Memory B cell (primary cell): ENCODE results near the gene GPC2.
A peak's percentile ranks its signal among the peaks of the same experiment; 100 is the strongest.
"Not testable (repeated sequence)": the region's sequence is repeated elsewhere in the genome, so short reads cannot be mapped to it uniquely, and the experiment has no call there.

Source experiments
- ATAC-seq: fragments of 150-1000 bp; cut with Tn5 transposase; 2 replicates; pipeline ENCODE4 v1.10.0; 2021; ENCODE audit warnings: low read depth, mild to moderate bottlenecking, moderate library complexity
- DNase-seq, 2 donors: peaks; one replicate each; pipeline ENCODE4 v3.0.0; 2022; ENCODE audit warnings: low spot score in 2 of 2
- H3K27ac Mint-ChIP-seq: one replicate; pipeline ENCODE4 v1.8.0; 2022; ENCODE audit warnings: mild to moderate bottlenecking, moderate library complexity, mixed read lengths
- H3K27me3 Mint-ChIP-seq: one replicate; pipeline ENCODE4 v1.8.0; 2022; ENCODE audit warnings: mixed read lengths
- H3K36me3 Mint-ChIP-seq: one replicate; pipeline ENCODE4 v1.8.0; 2022; ENCODE audit warnings: mild to moderate bottlenecking, mixed read lengths
- H3K4me1 Mint-ChIP-seq: one replicate; pipeline ENCODE4 v1.8.0; 2022; ENCODE audit warnings: mixed read lengths
- H3K4me3 Mint-ChIP-seq: one replicate; pipeline ENCODE4 v1.8.0; 2022; ENCODE audit warnings: mild to moderate bottlenecking, moderate library complexity, mixed read lengths
- H3K9me3 Mint-ChIP-seq: one replicate; pipeline ENCODE4 v1.8.0; 2022; ENCODE audit warnings: mixed read lengths

The GPC2 gene

GRCh38 chr7:100155553-100156317 is 21.4 kb downstream of the GPC2 start:
- H3K27me3 Mint-ChIP-seq, result no peaks in the 10 kb centered on the region
- no peaks in the 10 kb centered on the region for H3K9me3 Mint-ChIP-seq
- ATAC-seq (no peak), DNase-seq (no peak)
- H3K4me1 Mint-ChIP-seq, result peaks cover 25% of the 10 kb centered on the region
- H3K36me3 Mint-ChIP-seq, result peaks cover 15% of the 10 kb centered on the region
- no peak overlapping the region for H3K4me3 Mint-ChIP-seq
- no peak overlapping the region for H3K27ac Mint-ChIP-seq

- H3K27ac Mint-ChIP-seq, result no peak overlapping the region
- ATAC-seq (no peak), DNase-seq (no peak)
- H3K4me1 Mint-ChIP-seq, result peaks cover 33% of the 10 kb centered on the region
- no peaks in the 10 kb centered on the region for H3K9me3 Mint-ChIP-seq
- no peaks in the 10 kb centered on the region for H3K27me3 Mint-ChIP-seq
- peaks cover 20% of the 10 kb centered on the region for H3K36me3 Mint-ChIP-seq
- H3K4me3 Mint-ChIP-seq, result no peak overlapping the region
Observed at GRCh38 chr7:100154651-100155491, 22.3 kb downstream of the GPC2 start.

GRCh38 chr7:100153708-100154535 is 23.3 kb downstream of the GPC2 start:
- H3K4me1 Mint-ChIP-seq, result peaks cover 33% of the 10 kb centered on the region
- no peak overlapping the region for H3K4me3 Mint-ChIP-seq

GRCh38 chr7:100152937-100153666 is 24.1 kb downstream of the GPC2 start:
- Mint-ChIP-seq H3K27ac (peak overlapping the region; percentile 62), H3K4me1 (peaks cover 40% of the 10 kb centered on the region), H3K36me3 (peaks cover 20% of the 10 kb centered on the region), H3K27me3 (no peaks in the 10 kb centered on the region), H3K4me3 (no peak overlapping the region), H3K9me3 (no peaks in the 10 kb centered on the region)
- DNase-seq (no peak), ATAC-seq (no peak)

More at GRCh38 chr7:100153708-100154535, 23.3 kb downstream of the GPC2 start:
- Mint-ChIP-seq H3K27ac (no peak overlapping the region), H3K27me3 (no peaks in the 10 kb centered on the region), H3K9me3 (no peaks in the 10 kb centered on the region), H3K36me3 (peaks cover 20% of the 10 kb centered on the region)
- no peak for ATAC-seq
- no peak for DNase-seq

GRCh38 chr7:100152404-100152803 is 24.8 kb downstream of the GPC2 start:
- peaks cover 20% of the 10 kb centered on the region for H3K36me3 Mint-ChIP-seq
- H3K9me3 Mint-ChIP-seq, result no peaks in the 10 kb centered on the region
- ATAC-seq, result no peak
- DNase-seq, result no peak
- H3K4me1 Mint-ChIP-seq, result peaks cover 36% of the 10 kb centered on the region
- H3K27me3 Mint-ChIP-seq, result no peaks in the 10 kb centered on the region
- H3K27ac Mint-ChIP-seq, result peak overlapping the region; percentile 62
- H3K4me3 Mint-ChIP-seq, result peak overlapping the region; percentile 45

- Mint-ChIP-seq H3K9me3 (no peaks in the 10 kb centered on the region), H3K27me3 (no peaks in the 10 kb centered on the region), H3K4me3 (peak within 1 kb of the TSS; percentile 98), H3K27ac (peak within 1 kb of the TSS; percentile 95), H3K36me3 (peaks cover 10% of the 10 kb centered on the region), H3K4me1 (peaks cover 24% of the 10 kb centered on the region)
- DNase-seq (peak; percentile 87 to 96), ATAC-seq (peak; percentile 92)
Observed at GRCh38 chr7:100148559-100149328, 28.4 kb downstream of the GPC2 start, which contains the start of gene LAMTOR4. Gene LAMTOR4, plus strand, starts transcription at chr7:100148918. Its CDS starts 55 bp downstream, at chr7:100148973.

GRCh38 chr7:100148225-100148558 is 29.0 kb downstream of the GPC2 start:
- peak overlapping the region; percentile 95 for H3K27ac Mint-ChIP-seq
- DNase-seq (no peak), ATAC-seq (peak; percentile 3)
- H3K36me3 Mint-ChIP-seq, result peaks cover 8% of the 10 kb centered on the region
- peak overlapping the region; percentile 98 for H3K4me3 Mint-ChIP-seq
- no peaks in the 10 kb centered on the region for H3K27me3 Mint-ChIP-seq
- peaks cover 21% of the 10 kb centered on the region for H3K4me1 Mint-ChIP-seq
- no peaks in the 10 kb centered on the region for H3K9me3 Mint-ChIP-seq

GRCh38 chr7:100147278-100147677 is 29.9 kb downstream of the GPC2 start:
- Mint-ChIP-seq H3K27ac (no peak overlapping the region), H3K4me3 (no peak overlapping the region), H3K4me1 (peaks cover 17% of the 10 kb centered on the region), H3K9me3 (no peaks in the 10 kb centered on the region), H3K27me3 (no peaks in the 10 kb centered on the region), H3K36me3 (peaks cover 5% of the 10 kb centered on the region)
- no peak for DNase-seq
- ATAC-seq, result no peak

GRCh38 chr7:100146350-100146749 is 30.8 kb downstream of the GPC2 start:
- H3K27me3 Mint-ChIP-seq, H3K36me3 Mint-ChIP-seq, H3K4me3 Mint-ChIP-seq, H3K9me3 Mint-ChIP-seq, DNase-seq, ATAC-seq, H3K27ac Mint-ChIP-seq: not testable (repeated sequence)
- H3K4me1 Mint-ChIP-seq, result peaks cover 19% of the 10 kb centered on the region

- H3K27me3 Mint-ChIP-seq, result peaks cover 3% of the 10 kb centered on the region
- H3K9me3 Mint-ChIP-seq, result no peaks in the 10 kb centered on the region
- no peak overlapping the region for H3K27ac Mint-ChIP-seq
- H3K4me1 Mint-ChIP-seq, result peaks cover 11% of the 10 kb centered on the region
- no peaks in the 10 kb centered on the region for H3K36me3 Mint-ChIP-seq
- H3K4me3 Mint-ChIP-seq, result no peak overlapping the region
- ATAC-seq (no peak), DNase-seq (no peak)
Observed at GRCh38 chr7:100142461-100142860, 34.7 kb downstream of the GPC2 start.

- DNase-seq (no peak), ATAC-seq (no peak)
- Mint-ChIP-seq H3K27ac (no peak overlapping the region), H3K4me1 (peaks cover 11% of the 10 kb centered on the region), H3K36me3 (no peaks in the 10 kb centered on the region), H3K4me3 (no peak overlapping the region), H3K27me3 (peaks cover 3% of the 10 kb centered on the region), H3K9me3 (no peaks in the 10 kb centered on the region)
Observed at GRCh38 chr7:100141555-100141949, 35.6 kb downstream of the GPC2 start.

GRCh38 chr7:100137851-100138760 is 39.1 kb downstream of the GPC2 start:
- Mint-ChIP-seq H3K36me3 (no peaks in the 10 kb centered on the region), H3K4me1 (peaks cover 11% of the 10 kb centered on the region), H3K4me3 (peak overlapping the region; percentile 55), H3K27ac (no peak overlapping the region), H3K27me3 (peaks cover 3% of the 10 kb centered on the region), H3K9me3 (no peaks in the 10 kb centered on the region)
- ATAC-seq (peak; percentile 91), DNase-seq (no peak)
